ENCODE data around the gene ZNF281.
"Not testable (repeated sequence)": the region's sequence is repeated elsewhere in the genome, so short reads cannot be mapped to it uniquely, and the experiment has no call there.

ZNF281 gene

GRCh38 chr1:200429221-200429751 is 19.4 kb upstream of the ZNF281 start:
- no peak for DNase-seq (ENCODE audit: low read depth)

DNA sequence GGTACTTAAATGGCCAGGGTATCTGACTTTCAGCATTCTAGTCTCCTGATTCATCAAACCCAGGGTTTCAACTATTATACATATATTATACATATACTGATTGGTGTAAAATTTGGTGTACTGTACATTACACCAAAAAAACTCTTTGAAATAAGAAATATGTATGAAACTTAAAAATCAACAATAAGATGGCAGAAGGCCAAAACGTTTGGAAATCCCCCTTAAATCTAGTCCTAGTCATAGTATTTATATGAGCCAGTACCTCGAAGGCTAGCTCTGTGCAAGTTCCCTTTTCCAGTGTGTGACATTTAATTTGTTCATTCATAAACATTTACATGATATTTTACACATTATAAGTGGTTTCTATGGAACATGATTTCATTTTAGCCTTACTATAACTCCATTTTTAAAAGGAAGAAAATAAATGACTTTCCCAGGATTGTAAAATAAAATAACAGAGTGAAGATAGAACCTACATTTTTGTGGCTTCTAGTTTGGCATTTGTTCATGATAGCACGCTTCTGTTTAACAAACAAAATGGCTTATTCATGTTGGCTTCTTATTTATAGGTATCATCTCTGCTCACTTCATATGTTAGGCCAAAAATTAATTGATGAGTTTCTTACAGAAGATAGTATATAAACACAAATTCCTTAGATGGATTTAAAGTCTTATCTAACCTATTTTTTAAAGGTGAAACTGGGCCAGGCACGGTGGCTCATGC is 18.8 kb upstream of the ZNF281 start:
- DNase-seq (ENCODE audit: low read depth): no peak

DNA sequence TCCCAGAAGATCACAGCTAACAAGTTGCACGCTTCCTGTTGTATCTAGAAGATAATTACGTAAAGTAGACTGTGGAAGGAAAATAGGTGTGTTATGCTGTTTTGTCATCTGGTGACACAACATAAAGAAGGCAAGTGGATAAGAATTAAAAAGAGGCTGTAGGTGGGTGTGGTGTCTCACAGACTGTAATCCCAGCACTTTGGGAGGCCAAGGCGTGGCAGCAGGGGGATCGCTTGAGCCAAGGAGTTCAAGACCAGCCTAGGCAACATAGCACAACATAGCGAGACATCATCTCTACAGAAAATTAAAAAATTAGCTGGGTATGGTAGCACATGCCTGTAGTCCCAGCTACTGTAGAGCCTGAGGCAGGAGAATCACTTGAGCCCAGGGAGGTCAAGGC is 17.9 kb upstream of the ZNF281 start:
- no peak for DNase-seq (ENCODE audit: low read depth)

GRCh38 chr1:200426196-200426595 is 16.4 kb upstream of the ZNF281 start:
- no peak for DNase-seq (ENCODE audit: low read depth)

GRCh38 chr1:200423235-200423634 is 13.4 kb upstream of the ZNF281 start:
- DNase-seq (ENCODE audit: low read depth): no peak

- DNase-seq (ENCODE audit: low read depth): no peak
Observed at GRCh38 chr1:200422211-200422610, 12.4 kb upstream of the ZNF281 start.

- DNase-seq (ENCODE audit: low read depth): no peak
Observed at GRCh38 chr1:200415789-200416593, 6.2 kb upstream of the ZNF281 start.

GRCh38 chr1:200415227-200415626 is 5.4 kb upstream of the ZNF281 start:
- DNase-seq (ENCODE audit: low read depth): no peak

GRCh38 chr1:200414657-200415056 is 4.8 kb upstream of the ZNF281 start:
- no peak for DNase-seq (ENCODE audit: low read depth)

GRCh38 chr1:200413766-200414165 is 3.9 kb upstream of the ZNF281 start:
- not testable (repeated sequence) for DNase-seq (ENCODE audit: low read depth)

DNA sequence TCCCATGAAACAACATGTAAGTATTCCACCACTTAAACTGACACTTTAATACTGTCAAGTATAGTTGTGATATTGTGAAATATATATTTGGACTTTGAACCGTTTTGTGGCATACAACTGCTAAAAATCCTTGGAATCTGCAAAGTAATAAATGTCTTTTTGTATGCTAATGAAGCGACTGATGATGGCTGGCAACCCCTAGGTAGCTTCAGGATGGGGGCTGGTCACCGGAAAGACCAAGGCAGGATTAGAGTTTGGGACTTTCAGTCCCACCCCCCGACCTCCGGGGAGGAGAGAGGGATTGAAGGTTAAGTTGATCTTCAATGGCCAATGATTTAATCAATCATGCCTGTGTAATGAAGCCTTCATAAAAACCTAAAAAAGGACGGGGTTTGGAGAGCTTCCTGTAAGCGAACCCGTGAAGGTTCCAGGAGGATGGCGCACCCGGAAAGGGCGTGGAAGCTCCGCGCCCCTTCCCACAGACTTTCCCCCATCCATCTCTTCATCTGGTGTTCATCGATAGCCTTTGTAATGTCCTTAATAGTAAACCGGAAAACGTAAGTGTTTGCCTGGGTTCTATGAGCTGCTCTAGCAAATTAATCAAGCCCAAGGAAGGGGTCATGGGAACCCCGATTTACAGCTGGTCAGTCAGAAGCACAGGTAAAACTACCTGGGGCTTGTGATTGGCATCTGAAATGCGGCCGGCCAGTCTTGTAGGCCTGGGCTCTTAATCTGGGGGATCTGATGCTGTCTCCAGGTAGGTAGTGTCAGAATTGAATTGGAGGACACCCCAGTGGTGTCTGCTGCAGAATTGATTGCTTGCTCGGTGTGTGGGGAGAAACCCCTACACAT is 1.8 kb upstream of the ZNF281 start:
- DNase-seq (ENCODE audit: low read depth): no peak

GRCh38 chr1:200410566-200410878 is 686 bp upstream of the ZNF281 start:
- DNase-seq (ENCODE audit: low read depth): no peak

GRCh38 chr1:200409203-200409760 is 554 bp downstream of the ZNF281 start:
- DNase-seq (ENCODE audit: low read depth): peak; percentile 19

DNA sequence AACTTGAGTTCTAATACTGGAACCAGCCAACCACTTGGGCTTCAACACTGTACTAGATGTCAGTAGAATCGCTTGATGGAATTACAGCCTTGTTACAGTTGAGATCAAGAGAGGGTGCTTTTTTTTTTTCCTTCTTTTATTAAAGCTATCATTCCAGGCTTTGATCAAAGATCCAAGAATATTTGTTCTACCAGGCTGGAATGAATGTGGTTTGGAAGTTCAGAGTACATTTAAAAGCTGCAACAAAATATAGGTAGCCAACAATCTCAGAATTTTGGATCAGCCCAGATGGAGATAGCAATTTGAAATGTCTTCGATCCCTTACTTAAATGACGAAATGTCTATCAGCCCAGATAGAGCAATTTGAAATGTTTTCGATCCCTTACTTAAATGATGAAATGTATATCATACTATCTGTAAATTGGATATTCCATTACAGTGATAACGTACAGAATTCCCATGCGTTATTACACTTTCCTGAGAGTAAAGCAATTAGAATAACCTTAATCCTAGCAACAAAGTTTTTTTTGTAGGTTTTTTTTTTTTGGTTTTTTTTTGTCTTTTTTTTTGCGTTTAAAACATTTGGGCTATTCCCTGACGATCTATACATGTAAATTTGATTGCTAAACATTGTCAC is 3.6 kb downstream of the ZNF281 start:
- DNase-seq (ENCODE audit: low read depth): no peak

- no peak for DNase-seq (ENCODE audit: low read depth)
Observed at GRCh38 chr1:200405264-200405663, 4.6 kb downstream of the ZNF281 start.

DNA sequence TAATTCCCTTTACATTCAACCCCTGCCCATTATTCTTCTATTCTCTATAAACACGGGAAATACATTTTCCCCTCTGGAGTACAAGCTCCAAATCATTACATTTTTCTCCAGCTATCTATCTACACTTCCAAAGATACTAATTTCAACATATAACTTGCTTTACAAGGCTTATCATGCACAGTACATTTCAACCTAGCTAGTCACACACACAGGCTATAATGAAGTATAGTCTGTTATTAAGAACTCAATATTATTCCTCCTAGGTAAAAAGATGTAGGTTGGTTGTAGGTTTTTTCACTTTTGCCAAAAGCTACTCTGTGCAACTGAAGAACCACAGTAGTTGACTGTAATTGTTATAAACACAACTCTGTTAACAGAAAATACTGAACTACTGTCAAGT is 8.1 kb downstream of the ZNF281 start:
- DNase-seq (ENCODE audit: low read depth): no peak

DNA sequence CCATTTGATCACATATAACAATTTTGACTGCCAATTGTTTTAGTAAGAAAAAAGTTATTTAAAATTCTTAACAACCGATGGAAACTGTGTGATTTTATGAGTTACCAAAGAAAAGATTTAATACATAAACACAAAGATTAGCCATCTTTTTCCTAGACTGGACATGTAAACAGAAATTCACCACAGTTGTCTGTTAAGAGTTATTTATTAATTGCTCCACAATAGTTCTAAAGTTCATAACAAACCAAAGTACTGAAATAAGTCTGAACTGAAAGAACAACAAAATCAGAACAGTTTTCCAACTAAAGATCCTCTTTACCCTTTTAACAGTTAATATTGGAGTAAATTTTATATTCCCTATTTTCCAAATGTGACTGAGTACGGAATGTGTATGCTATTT is 8.6 kb downstream of the ZNF281 start:
- no peak for DNase-seq (ENCODE audit: low read depth)

DNA sequence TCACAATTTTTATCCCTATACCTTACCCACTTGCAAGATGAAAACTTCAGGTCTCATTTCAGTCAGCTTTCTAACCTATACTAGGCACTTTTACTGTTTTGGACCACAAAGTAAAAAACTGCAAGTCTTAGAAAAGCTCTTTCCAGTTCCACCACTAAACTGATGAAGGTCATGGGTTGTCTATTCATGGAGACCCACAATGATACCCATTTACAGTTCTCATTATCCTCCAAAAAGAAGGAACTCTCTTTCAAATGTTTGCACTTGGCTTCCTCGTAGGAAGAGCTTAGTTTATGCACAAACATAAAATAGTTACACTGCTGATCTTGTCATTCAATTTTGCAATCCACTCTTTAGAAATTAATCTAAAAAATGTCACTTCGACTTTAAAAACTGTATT is 9.3 kb downstream of the ZNF281 start:
- no peak for DNase-seq (ENCODE audit: low read depth)

GRCh38 chr1:200399860-200400259 is 10.0 kb downstream of the ZNF281 start:
- DNase-seq (ENCODE audit: low read depth): no peak

DNA sequence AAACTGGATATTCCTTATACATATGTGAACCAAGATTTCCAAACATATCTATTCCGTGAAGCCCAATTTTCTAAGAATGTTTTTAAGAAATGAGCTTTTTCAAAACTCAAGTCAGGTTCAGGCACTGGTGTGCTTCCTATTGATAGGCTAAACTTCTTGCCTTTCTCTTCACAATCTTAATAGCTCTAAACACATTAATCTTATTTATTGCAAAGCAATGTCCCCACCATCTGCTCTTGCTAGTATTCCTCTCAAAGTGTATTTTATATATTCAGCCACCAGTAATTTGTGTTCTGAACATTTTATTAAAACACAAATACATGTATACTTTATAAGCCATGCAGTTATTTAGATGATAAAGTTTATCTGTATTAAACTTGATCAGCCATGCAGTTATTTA is 11.5 kb downstream of the ZNF281 start:
- no peak for DNase-seq (ENCODE audit: low read depth)

DNA sequence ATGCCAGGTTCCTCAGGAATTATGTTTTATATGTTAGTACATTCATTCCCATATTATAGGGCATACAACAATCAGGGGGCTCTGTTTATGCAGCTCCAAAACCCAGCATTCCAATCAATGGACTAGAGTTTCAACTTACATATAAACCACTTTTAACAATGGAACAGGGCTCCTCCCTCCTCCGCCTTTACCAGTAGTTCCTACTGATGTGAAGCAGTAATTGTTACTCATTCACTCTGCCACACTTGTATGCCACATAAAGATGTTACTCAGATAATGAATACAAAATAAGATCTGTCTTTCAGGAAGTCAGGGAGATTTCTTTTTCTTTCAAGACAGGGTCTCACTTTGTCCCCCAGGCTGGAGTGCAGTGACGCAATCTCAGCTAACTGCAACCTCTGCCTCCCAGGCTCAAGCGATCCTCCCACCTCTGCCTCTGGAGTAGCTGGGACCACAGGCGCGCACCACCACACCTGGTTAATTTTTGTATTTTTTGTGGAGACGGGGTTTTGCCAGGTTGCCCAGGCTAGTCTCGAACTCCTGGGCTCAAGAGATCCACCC is 17.1 kb downstream of the ZNF281 start:
- no peak for DNase-seq (ENCODE audit: low read depth)
